Glomerular visceral epithelial cell (primary cell): ENCODE results near the gene PRKCG.
"Not testable (repeated sequence)": the region's sequence is repeated elsewhere in the genome, so short reads cannot be mapped to it uniquely, and the experiment has no call there.

Source experiments
- DNase-seq: peaks from one replicate; pipeline ENCODE4 v3.0.0-alpha.2; 2016; ENCODE audit errors: extremely low spot score

PRKCG gene

DNA sequence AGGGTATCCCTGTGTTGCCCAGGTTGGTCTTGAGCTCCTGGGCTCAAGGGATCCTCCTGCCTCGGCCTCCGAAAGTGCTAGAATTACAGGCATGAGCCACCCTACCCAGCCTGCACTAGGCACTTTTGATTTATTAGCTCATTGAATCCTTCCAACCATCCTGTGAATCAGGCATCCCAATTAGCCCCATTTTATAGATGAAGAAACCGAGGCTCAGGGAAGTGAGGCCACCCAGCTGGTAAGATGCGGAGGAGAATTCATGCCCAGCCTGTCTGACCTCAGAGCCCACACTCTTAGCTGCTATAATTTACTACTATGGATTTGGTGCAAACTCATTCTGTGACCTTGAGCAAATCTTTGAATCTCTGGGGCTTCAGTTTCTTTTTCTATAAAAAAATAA is 62.9 kb downstream of the PRKCG start:
- DNase-seq: no peak

GRCh38 chr19:53945441-53945840 is 63.4 kb downstream of the PRKCG start:
- DNase-seq: no peak

- DNase-seq: no peak
These were observed 64.0 kb downstream of the PRKCG start for GRCh38 chr19:53945998-53946397.

DNA sequence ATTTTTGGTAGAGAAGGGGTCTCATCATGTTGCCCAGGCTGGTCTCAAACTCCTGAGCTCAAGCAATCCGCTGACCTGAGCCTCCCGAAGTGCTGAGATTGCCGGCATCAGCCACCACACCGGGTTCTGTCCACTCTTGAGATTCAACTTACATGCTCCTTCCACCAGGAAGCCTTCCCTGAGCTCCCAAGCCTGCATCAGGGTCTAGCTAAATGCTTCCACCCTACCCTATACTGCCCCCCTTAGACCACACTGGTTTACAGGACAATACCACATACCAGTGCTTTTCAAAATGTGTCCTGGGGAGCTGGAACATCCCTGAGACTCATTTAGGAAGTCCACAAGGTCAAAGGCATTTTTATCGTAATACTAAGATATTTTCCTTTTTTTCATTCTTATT is 65.6 kb downstream of the PRKCG start:
- no peak for DNase-seq

DNA sequence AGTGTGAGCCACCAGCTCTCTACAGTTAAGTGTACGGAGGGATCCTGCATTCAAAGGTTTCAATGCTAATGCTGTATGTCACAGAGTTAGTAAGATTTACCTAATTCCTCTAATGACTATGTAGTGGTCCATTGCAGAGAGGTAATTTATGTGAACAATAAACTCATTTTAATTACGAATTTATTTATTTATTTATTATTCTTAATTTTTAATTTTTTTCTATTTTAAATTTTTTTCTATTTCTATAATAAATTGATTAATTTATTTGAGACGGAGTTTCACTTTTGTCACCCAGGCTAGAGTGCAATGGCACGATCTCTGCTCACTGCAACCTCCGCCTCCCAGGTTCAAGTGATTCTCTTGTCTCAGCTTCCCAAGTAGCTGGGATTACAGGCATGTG is 66.6 kb downstream of the PRKCG start:
- not testable (repeated sequence) for DNase-seq

GRCh38 chr19:53951436-53951835 is 69.4 kb downstream of the PRKCG start:
- no peak for DNase-seq

- no peak for DNase-seq
These were observed 70.0 kb downstream of the PRKCG start for GRCh38 chr19:53951947-53952346.

DNA sequence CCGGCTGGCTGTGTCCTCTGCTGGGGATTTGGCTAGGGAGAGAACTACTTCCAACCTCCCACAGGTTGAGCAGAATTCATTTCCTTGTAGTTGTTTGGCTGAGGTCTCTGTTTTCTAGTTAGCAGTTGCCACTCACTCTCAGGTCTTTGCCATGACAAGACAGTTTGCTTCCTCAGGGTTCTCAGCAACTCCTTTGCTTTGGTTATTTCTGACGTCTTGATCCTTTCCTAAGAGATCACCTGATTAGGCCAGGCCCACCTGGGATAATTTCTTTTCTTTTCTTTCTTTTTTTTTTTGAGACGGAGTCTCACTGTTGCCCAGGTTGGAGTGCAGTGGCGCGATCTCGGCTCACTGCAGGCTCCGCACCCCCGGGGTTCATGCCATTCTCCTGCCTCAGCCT is 71.4 kb downstream of the PRKCG start:
- no peak for DNase-seq
